Stimulated activated CD4-positive, alpha-beta T cell treated with anti-CD3 and anti-CD28 coated beads, Interleukin-15, amount 100 ng/mL, for 1 hour (primary cell): ENCODE results near the gene TMEM132E.

ENCODE experiments used
- DNase-seq, 2 donors: peaks; one replicate each; pipeline ENCODE4 v3.0.0-alpha.2; 2020; ENCODE audit warnings: low read depth in 1 of 2, low spot score in 1 of 2

TMEM132E gene

DNA sequence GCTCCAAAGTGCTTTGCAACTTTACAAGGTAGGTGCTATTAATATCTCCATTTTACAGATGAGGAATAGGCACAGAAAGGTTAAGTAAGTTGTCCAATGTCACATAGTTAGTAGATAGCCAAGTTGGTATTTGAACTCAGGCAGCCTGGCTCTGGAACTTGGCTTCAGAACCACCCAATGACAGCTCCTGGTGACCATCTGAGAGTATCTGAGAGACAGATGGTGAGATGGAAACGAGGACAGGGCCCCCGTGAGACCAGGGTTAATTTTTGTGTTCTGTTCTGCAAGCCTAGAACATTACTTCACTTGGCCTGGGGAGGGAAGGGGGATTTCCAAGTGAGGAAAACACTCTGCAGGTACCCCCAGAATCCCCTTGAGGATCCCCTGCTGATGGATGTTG is 9.8 kb upstream of the TMEM132E start:
- DNase-seq: no peak

DNA sequence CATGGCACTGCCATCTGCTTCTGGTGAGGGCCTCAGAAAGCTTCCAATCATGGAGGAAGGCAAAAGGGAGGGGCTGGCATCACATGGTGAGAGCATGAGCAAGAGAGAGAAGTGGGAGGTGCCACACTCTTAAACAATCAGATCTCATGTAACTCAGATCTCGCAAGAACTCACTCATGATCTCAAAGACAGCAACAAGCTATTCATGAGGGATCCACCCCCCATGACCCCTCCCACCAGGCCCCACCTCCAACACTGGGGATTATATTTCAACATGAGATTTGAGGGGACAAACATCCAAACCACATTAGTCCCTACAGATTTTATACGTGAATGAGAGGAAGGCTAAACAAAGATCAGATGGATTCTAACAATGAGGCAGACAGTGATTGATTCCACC is 8.9 kb upstream of the TMEM132E start:
- no peak for DNase-seq

GRCh38 chr17:34571428-34572130 is 7.8 kb upstream of the TMEM132E start:
- no peak for DNase-seq

GRCh38 chr17:34572483-34572882 is 6.9 kb upstream of the TMEM132E start:
- no peak for DNase-seq

DNA sequence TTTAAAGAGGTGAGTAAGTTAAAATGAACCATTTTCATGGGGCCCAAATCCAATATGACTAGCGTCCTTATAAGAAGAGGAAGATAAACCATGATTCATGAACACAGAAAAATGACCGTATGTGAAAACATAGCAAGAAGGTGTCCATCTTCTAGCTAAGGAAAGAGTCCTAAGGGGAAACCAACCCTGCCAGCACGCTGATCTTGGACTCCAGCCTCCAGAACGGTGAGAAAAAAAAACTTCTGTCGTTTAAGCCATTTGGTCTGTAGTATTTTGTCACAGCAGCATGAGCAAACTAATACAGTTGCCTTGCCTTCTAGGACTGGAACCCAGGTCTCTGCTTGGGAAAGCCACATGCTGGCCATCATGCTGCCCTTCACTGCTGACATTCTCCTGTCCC is 4.2 kb upstream of the TMEM132E start:
- no peak for DNase-seq

- no peak for DNase-seq
These were observed 1.4 kb upstream of the TMEM132E start for GRCh38 chr17:34578016-34578415.

- DNase-seq: no peak
These were observed 746 bp upstream of the TMEM132E start for GRCh38 chr17:34578656-34579016.

- no peak for DNase-seq
These were observed 750 bp downstream of the TMEM132E start for GRCh38 chr17:34579979-34580684.

- DNase-seq: no peak
These were observed 1.5 kb downstream of the TMEM132E start for GRCh38 chr17:34580685-34581445.

DNA sequence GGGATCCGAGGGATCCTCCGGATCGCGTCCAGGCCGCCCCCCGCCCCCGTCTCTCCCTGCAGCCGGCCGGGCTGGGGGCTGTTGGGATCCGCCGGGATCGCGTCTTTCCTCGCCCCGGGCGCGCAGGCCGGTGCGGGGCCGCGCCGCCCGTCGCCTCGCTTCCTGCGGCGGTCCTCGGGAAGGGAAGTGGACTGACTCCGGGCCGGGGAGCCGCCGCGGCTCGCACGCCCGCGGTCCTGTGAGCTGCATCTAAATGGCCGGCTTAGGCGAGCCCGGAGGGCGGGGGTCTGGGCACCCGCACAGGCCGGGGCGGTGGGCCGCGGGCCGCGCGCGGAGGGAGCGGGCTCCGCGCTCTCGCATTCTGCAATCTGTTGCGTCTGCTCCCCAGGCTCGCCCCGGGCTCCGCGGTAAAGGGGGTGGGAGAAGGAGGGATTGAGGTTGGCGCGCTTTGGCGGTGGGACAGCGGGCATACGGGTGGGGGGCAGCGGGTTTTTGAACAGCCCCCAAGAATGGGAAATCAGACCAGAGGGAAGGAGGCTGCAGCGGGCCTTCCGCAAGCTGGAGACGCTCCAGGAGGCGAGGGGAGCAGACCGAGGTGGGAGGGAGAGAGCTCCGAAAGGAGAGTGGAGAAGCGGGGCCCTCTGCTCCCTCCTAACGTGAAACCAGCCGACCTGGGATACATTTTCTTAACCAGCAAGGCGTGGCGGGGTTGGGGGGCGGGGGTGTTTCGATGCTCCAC is 2.2 kb downstream of the TMEM132E start:
- DNase-seq: no peak

DNA sequence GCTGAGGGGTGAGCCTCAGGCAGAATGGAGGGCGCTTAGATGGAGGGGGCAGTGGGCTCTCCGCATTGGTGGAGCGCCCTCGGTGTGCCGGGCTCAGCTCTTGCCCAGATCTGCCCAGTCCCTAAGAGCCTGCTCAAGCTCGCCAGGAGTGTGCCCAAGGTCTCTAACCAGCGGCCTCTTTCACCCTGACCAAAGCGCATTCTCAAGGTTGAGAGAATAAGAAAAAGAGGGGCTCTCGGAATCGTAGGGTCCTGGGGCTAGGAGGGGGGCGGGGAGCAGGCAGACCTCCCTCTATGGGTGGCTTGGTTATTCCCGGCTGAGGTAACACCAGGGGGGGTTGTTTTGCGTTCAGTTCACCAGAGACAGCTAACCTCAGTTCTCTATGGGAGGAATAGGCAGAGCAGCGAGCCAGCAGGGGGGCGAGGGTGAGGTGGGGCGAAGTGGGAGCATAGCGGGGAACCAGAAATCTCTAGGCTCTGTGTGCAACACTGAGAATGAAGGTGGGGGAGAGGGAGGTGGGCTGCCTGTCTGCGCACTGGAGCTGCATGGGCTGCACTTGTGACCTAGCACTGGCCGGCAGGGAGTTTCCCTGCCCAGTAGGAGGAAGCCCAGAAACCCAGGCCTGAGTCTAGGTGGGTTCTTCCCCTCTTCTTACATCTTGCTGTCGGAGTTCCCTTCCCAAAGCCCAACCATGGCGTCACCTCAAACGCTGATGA is 3.0 kb downstream of the TMEM132E start:
- DNase-seq: no peak

- DNase-seq: no peak
These were observed 3.5 kb downstream of the TMEM132E start for GRCh38 chr17:34582901-34583245.

- no peak for DNase-seq
These were observed 5.5 kb downstream of the TMEM132E start for GRCh38 chr17:34584805-34585416.

- no peak for DNase-seq
These were observed 7.0 kb downstream of the TMEM132E start for GRCh38 chr17:34586346-34586846.

DNA sequence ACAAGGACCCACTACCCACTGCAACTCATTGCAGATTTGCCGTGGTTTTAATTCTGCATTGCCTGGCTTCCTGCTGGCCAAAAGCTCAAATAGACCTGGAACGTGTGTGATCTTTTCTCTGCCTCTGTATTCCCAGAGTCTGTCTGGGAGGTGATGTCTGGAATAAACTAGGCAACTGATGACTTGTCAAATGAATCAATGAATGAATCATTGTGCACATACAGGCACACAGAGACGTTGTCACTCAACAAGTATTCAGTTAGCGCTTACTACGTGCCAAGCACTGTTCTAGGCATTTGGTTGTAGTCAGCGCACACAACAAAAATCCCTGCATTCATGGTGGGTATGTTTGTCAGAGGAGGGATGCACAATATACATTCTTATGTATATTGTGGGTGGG is 8.9 kb downstream of the TMEM132E start:
- no peak for DNase-seq

DNA sequence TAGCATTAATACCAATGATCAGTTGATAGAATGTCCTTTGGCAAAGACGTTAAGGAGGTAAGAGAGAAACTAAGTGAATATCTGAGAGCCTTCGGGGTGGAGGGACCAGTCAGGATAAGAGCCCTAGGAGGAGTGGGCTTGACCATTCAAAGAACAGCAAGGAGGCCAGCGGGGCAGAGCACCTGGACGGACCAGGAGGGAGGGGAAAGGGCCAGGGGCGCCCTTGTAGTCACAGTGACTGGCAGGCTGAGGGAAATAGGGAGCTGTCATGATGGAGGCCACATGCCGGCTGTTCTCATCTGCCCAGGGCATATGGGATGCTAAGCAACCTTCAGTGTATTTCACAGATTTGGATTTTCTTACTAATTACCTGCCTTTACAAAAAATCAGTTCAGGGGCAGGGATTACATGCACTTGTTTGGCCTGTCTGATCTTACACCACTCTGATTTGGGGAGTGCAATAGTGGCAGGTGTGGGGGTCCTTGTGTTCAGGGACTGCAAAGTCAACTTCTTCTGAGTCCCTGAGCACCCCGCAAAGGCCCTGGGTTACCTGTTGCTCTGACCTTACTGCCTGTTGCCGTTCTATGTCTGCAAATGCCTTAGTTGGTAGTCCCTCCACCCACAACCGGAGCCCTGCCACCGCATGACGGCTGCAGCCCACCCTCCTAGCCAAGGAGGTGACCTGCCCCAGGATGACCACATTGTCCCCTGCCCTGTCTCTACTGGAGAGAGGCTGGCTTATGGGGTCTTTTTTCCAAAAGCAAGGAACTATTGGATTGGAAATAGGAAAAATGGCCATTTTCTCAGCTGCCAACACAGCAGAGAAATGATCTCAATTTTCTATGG is 10.0 kb downstream of the TMEM132E start:
- DNase-seq: no peak

- no peak for DNase-seq
These were observed 12.6 kb downstream of the TMEM132E start for GRCh38 chr17:34592002-34592401.

DNA sequence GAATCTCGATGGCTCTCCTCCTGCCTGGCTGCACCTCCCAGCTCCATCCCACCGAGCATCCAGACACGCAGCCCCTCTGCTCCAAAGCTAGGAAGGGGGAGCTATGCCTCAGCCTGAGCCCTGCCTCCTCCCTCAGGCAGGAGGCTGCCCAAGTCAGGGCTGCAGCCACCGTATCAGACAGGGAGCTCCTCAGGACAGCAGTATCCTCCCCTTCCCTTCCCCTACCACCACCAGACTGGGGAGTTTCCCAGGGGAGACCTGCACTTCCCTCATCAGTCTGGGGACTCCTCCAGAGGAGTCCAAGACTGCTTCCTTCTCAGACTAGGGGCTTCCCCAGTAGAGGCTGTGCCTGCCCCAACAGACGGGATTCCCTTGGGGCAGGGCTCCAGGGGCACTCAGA is 17.5 kb downstream of the TMEM132E start:
- DNase-seq: no peak

DNA sequence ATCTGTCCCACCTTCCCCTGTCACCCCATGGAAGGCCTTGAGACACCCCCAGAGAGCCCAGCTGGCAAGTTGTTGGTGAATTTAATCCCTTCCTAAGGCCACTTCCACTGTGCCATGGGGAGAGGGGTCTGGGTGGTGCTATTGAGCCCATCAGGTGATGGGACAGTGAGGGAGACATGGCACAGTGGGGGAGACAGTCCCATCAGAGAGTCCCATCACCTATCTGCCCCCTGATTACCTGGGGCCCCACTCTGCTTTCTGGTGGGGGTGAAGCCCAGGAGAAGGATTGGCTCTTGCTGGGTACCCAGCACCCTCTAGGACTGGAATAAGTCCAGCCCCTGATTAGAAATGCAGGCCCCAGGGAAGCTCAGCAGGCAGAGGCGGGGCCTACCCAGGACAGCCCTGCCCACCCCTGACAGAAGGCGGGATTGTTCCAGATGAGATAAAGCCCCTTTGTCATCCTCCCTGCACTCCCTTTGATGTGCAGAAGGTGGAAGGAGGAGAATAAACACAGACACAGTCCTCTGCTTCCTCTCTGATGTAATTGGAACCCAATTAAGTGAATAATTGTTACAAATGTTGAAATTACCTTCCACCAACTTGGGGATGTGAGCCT is 18.9 kb downstream of the TMEM132E start:
- no peak for DNase-seq
